C4-2B (cell line): ENCODE data around the gene ZBTB49.

Experiments
- CTCF ChIP-seq: fragments of 450-650 bp; conservative IDR thresholded peaks from 2 replicates; pipeline ENCODE4 v1.5.1; 2017; ENCODE audit warnings: mild to moderate bottlenecking
- ZFX ChIP-seq: fragments of 450-650 bp; IDR thresholded peaks from 2 replicates; pipeline ENCODE4 v1.6.1; 2017

GRCh38 chr4:4254199-4254598 lies 35.9 kb upstream of the ZBTB49 start:
- TF ChIP-seq CTCF (no peak), ZFX (no peak)
